Measurements from ENCODE around the gene IFT25. TPM values are rescaled to one million over a fixed set of nuclear protein-coding genes. Genes with fewer than 3 reads are reported as not detected.

IFT25 gene
- total and polyA plus RNA-seq, 2 donors (not counting 1 experiment from before 2014, with no cell fraction given), result 18.2 to 45.7 TPM

DNA sequence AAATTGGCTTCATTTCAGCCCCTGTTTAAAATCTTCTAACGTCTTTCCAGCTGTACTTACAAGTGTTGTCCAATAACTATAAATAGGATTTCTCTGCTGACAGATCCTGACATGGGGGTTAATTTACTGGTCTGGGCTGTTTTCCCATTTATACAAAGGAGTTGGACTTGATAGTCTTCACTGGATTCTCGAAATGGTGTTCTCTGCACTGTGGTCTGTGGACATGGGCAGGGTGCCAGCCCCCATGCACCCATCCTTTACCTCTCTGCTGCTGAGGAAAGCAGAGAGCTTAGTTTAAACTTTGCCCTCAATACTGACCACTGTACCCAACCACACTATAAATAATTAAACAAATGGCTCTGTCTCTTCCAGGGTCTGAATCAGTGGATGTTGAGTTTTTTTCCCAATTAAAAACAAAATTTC, 46.3 kb downstream of the IFT25 start:
- no peaks in the 10 kb centered on the region for H3K36me3 ChIP-seq (replicated peaks in 1 of 2; ENCODE audit: control extremely low read depth in 1 of 2, control insufficient read depth in 1 of 2, extremely low read depth in 1 of 2, insufficient read depth in 2 of 2, low read length in 1 of 2)
- intact Hi-C loops (cut with micrococcal nuclease), result no loop called here
- H4K20me1 ChIP-seq (ENCODE audit: control insufficient read depth, insufficient read depth, low read length, poor library complexity, severe bottlenecking), result no peaks in the 10 kb centered on the region
- H3K4me3 Mint-ChIP-seq, result no peak overlapping the region
- POLR2A ChIA-PET, result no interaction called here
- H3K27ac Mint-ChIP-seq, result no peak overlapping the region
- H3K4me2 ChIP-seq (replicated peaks; ENCODE audit: low read depth, low read length, poor library complexity, severe bottlenecking), result no peak overlapping the region
- ATAC-seq (ENCODE audit: low read depth) (no peak), DNase-seq (no peak)
- TF ChIP-seq EZH2 (IDR thresholded peaks at IDR 0.05; ENCODE audit: borderline replicate concordance, insufficient read depth, low read depth, low read length, poor library complexity, severe bottlenecking), result no peak
- TF ChIP-seq, protein P1, sequence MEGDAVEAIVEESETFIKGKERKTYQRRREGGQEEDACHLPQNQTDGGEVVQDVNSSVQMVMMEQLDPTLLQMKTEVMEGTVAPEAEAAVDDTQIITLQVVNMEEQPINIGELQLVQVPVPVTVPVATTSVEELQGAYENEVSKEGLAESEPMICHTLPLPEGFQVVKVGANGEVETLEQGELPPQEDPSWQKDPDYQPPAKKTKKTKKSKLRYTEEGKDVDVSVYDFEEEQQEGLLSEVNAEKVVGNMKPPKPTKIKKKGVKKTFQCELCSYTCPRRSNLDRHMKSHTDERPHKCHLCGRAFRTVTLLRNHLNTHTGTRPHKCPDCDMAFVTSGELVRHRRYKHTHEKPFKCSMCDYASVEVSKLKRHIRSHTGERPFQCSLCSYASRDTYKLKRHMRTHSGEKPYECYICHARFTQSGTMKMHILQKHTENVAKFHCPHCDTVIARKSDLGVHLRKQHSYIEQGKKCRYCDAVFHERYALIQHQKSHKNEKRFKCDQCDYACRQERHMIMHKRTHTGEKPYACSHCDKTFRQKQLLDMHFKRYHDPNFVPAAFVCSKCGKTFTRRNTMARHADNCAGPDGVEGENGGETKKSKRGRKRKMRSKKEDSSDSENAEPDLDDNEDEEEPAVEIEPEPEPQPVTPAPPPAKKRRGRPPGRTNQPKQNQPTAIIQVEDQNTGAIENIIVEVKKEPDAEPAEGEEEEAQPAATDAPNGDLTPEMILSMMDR (IDR thresholded peaks at IDR 0.05), result no peak
- no peak overlapping the region for H3K4me3 ChIP-seq (ENCODE audit: control extremely low read depth in 1 of 5, extremely low read depth in 1 of 5, insufficient read depth in 1 of 5, low read depth in 2 of 5, low read length in 4 of 5)
- no peaks in the 10 kb centered on the region for H3K4me1 Mint-ChIP-seq
- H3K9ac ChIP-seq (ENCODE audit: low read length), result no peak overlapping the region
- CTCF ChIA-PET, result interaction anchor here (0.7 kb wide), 1 partner anchor 59 kb away, joined by 5 read pairs; no protein-coding TSS in a partner anchor
- no peak overlapping the region for H2AFZ ChIP-seq (ENCODE audit: insufficient read depth, low read depth, low read length, poor library complexity, severe bottlenecking)
- H3K9me3 Mint-ChIP-seq (ENCODE audit: insufficient read depth), result no peaks in the 10 kb centered on the region
- H3K27me3 ChIP-seq (replicated peaks in 1 of 4; ENCODE audit: control extremely low read depth in 1 of 4, control insufficient read depth in 3 of 4, insufficient read depth in 4 of 4, low read length in 3 of 4), result no peaks in the 10 kb centered on the region
- no peak overlapping the region for H3K27ac ChIP-seq (ENCODE audit: low read length in 2 of 2)
- H3K4me1 ChIP-seq (ENCODE audit: control insufficient read depth in 2 of 2, insufficient read depth in 2 of 2, low read length in 2 of 2), result no peaks in the 10 kb centered on the region
- H3K79me2 ChIP-seq (ENCODE audit: control insufficient read depth, insufficient read depth, low read length), result no peaks in the 10 kb centered on the region
- WGBS (ENCODE audit: insufficient coverage), result 17% methylated on average over 1 of the region's 2 CpGs
- no peaks in the 10 kb centered on the region for H3K9me3 ChIP-seq (ENCODE audit: control extremely low read depth in 1 of 3, control insufficient read depth in 2 of 3, insufficient read depth in 1 of 3, low read length in 2 of 3)
- peaks cover 10% of the 10 kb centered on the region for H3K27me3 Mint-ChIP-seq

DNA sequence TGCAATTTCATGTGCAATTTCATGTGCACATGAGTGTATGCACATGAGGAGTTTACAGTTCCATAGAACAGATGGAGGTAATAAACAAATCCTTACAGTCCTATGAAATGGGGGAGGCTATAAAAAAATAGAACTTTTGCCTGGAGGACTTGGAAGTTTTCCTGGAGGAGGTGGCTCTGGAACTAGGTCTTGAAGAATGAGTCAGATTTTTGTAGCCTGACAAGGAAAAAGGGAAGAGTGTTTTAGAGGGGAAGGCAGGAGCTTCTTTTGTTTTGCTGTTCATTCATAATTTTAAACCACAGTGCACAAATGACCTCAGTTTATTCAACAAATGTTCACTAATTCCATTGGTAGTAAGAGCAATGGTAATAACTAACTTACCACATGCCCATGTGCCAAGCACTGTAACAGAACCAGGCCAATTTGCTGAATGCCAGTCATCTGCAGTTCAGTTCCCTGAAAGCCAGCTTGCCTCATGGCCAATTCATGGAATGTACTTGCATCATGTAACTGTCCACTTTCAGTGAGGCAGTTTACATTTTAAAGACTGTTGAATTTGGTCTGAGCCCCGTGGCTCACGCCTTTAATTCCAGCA, 48.8 kb downstream of the IFT25 start:
- no peak overlapping the region for H3K4me2 ChIP-seq (replicated peaks; ENCODE audit: low read depth, low read length, poor library complexity, severe bottlenecking)
- ChIA-PET CTCF (no interaction called here), POLR2A (no interaction called here)
- no peak overlapping the region for H2AFZ ChIP-seq (ENCODE audit: insufficient read depth, low read depth, low read length, poor library complexity, severe bottlenecking)
- H3K79me2 ChIP-seq (ENCODE audit: control insufficient read depth, insufficient read depth, low read length), result no peaks in the 10 kb centered on the region
- H3K4me3 Mint-ChIP-seq, result no peak overlapping the region
- 93% methylated on average over 2 of the region's 2 CpGs for WGBS (ENCODE audit: insufficient coverage)
- H3K27me3 ChIP-seq (replicated peaks in 1 of 4; ENCODE audit: control extremely low read depth in 1 of 4, control insufficient read depth in 3 of 4, insufficient read depth in 4 of 4, low read length in 3 of 4), result no peaks in the 10 kb centered on the region
- H3K9me3 Mint-ChIP-seq (ENCODE audit: insufficient read depth), result no peaks in the 10 kb centered on the region
- no peak overlapping the region for H3K9ac ChIP-seq (ENCODE audit: low read length)
- H3K9me3 ChIP-seq (ENCODE audit: control extremely low read depth in 1 of 3, control insufficient read depth in 2 of 3, insufficient read depth in 1 of 3, low read length in 2 of 3), result no peaks in the 10 kb centered on the region
- H3K27me3 Mint-ChIP-seq, result peaks cover 10% of the 10 kb centered on the region
- H3K36me3 ChIP-seq (replicated peaks in 1 of 2; ENCODE audit: control extremely low read depth in 1 of 2, control insufficient read depth in 1 of 2, extremely low read depth in 1 of 2, insufficient read depth in 2 of 2, low read length in 1 of 2), result no peaks in the 10 kb centered on the region
- intact Hi-C loops (cut with micrococcal nuclease), result no loop called here
- H4K20me1 ChIP-seq (ENCODE audit: control insufficient read depth, insufficient read depth, low read length, poor library complexity, severe bottlenecking), result no peaks in the 10 kb centered on the region
- no peak for ATAC-seq (ENCODE audit: low read depth)
- H3K27ac Mint-ChIP-seq, result no peak overlapping the region
- TF ChIP-seq, protein P1 (IDR thresholded peaks at IDR 0.05), result no peak
- no peak for TF ChIP-seq EZH2 (IDR thresholded peaks at IDR 0.05; ENCODE audit: borderline replicate concordance, insufficient read depth, low read depth, low read length, poor library complexity, severe bottlenecking)
- H3K4me3 ChIP-seq (ENCODE audit: control extremely low read depth in 1 of 5, extremely low read depth in 1 of 5, insufficient read depth in 1 of 5, low read depth in 2 of 5, low read length in 4 of 5), result no peak overlapping the region
- H3K27ac ChIP-seq (ENCODE audit: low read length in 2 of 2), result no peak overlapping the region
- H3K4me1 Mint-ChIP-seq, result peaks cover 5% of the 10 kb centered on the region
- H3K4me1 ChIP-seq (ENCODE audit: control insufficient read depth in 2 of 2, insufficient read depth in 2 of 2, low read length in 2 of 2), result peaks cover 0 to 8% of the 10 kb centered on the region in 2 donors
- DNase-seq, result no peak
